ENCODE results near the gene CCNQ.

Gene CCNQ

DNA sequence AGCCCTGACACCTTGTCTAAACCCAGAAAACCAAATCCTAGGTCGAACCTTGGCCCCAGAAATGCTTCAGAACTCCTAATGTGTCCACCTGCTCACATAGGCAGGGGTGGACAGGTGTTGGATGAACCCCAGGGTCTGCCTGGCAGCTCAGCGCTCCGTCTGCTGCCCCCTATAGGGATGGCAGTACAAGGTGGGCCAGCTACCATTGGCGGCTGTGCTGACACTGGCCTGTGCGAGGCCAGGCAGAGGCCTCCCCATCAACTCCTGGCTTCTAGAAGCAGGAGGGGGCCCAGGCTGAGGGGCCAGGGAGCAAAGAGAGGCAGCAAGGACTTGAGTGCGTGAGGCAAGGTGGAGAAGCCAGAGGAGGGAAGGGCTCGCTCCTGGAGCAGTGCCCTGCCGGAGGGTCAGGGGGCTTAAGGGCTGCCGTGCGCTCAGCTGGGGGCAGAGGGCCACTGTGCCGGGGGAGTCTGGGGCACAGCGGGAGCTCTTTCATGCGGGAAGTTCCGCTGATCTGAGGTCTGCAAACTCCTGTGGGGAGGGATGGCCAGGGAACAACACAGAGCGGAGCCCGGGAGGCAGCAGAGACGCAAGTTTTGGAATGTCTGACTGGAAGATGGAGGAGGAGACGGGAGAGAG, 20.6 kb downstream of the CCNQ start:
- H3K4me3 ChIP-seq (ENCODE audit: low read length): no peak overlapping the region
- TF ChIP-seq, protein P1, sequence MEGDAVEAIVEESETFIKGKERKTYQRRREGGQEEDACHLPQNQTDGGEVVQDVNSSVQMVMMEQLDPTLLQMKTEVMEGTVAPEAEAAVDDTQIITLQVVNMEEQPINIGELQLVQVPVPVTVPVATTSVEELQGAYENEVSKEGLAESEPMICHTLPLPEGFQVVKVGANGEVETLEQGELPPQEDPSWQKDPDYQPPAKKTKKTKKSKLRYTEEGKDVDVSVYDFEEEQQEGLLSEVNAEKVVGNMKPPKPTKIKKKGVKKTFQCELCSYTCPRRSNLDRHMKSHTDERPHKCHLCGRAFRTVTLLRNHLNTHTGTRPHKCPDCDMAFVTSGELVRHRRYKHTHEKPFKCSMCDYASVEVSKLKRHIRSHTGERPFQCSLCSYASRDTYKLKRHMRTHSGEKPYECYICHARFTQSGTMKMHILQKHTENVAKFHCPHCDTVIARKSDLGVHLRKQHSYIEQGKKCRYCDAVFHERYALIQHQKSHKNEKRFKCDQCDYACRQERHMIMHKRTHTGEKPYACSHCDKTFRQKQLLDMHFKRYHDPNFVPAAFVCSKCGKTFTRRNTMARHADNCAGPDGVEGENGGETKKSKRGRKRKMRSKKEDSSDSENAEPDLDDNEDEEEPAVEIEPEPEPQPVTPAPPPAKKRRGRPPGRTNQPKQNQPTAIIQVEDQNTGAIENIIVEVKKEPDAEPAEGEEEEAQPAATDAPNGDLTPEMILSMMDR (IDR thresholded peaks at IDR 0.05; ENCODE audit: insufficient read depth, low read depth, low read length, missing control alignments): no peak
- DNase-seq (ENCODE audit: low read depth): no peak

DNA sequence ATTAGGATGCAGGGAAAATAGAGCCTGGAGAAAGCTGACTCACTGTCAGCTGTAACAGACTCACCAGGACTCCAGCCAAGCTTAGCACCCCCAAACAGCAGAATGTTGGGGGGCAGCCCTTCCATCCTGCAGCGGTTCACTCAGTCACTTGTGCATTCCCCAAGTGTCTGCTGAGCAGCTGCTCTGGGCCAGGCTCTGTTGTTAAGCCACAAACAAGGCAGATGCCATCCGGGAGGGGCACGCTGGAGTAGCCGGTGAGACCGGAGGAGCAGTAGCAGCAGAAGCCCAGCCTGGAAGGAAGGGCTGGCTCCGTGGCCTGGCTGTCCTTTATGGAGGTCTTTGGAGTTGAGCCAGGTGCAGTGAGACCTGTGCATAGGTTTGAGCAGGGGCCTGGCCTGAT, 22.0 kb downstream of the CCNQ start:
- no peak for DNase-seq (ENCODE audit: low read depth)
- TF ChIP-seq, protein P1 (IDR thresholded peaks at IDR 0.05; ENCODE audit: insufficient read depth, low read depth, low read length, missing control alignments): no peak
- no peak overlapping the region for H3K4me3 ChIP-seq (ENCODE audit: low read length)

DNA sequence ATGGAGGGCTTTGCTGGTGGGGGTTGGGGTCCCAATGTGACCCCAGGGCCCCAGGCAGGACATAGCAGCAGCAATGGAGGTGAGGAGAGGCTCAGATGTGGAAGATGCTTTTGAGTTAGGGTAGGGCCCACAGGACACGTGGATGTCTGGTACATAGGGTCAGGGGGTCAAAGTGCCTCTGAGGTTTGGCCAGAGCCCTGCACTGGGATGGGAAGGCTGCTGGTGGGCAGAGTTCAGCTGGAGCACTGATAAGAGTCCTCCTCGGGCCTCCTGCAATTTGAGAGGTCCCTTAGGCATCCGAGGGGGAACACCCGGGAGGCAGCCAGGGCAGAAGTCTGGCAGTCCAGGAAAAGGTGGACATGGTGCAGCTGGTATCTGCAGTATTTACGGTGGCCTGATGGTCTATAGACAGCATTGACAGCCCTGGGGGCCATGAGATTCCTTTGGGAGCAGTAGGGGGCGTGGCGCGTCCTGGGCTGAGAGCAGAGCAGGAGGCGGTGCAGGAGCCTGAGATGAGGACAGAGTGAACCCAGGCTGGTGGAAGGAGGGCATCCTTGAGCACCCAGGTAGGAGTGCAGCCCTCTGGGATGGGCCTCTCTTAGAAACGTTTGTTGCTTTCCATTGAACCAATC, 22.6 kb downstream of the CCNQ start:
- TF ChIP-seq, protein P1 (IDR thresholded peaks at IDR 0.05; ENCODE audit: insufficient read depth, low read depth, low read length, missing control alignments): no peak
- no peak for DNase-seq (ENCODE audit: low read depth)
- H3K4me3 ChIP-seq (ENCODE audit: low read length): no peak overlapping the region

DNA sequence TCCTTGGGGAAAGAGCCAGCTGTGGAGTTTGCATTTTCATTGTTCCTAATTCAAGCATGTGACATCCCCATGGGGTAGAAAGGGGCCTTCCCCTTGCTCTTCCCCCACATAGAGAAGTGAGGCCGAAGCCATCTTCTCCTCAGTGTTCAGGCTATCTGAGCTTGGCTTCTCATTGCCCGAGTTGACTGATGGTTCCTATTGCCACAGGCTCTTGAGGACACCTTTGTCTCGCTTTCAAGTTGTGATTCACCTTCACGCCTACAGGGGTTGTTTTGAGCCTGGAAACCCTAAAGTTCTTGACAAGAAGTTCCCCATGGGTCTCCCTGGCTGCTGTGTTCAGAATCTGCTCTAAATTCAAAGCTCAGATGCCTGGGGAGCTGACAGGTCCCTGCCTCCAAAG, 25.0 kb downstream of the CCNQ start:
- no peak overlapping the region for H3K4me3 ChIP-seq (ENCODE audit: low read length)
- TF ChIP-seq, protein P1 (IDR thresholded peaks at IDR 0.05; ENCODE audit: insufficient read depth, low read depth, low read length, missing control alignments): no peak
- DNase-seq (ENCODE audit: low read depth): peak; percentile 2

DNA sequence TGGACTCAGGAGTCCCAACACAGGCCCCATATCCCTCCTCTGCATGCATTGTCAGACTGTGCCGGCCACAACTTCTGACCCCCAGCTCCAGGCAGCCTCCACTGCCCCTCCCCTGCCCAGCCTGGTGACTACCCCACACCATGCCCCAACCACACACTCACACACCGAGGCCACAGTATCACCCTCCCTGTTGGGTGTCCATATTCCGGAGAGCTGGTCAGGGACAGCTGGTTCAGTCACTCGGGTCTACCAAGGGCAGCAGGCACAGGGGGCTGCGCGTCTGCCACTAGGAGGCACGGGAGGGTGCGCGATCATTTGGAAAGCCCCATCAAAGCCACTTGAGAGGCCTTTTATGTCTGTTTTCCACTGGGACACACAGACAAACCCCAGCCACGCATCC, 26.3 kb downstream of the CCNQ start:
- no peak for DNase-seq (ENCODE audit: low read depth)
- TF ChIP-seq, protein P1 (IDR thresholded peaks at IDR 0.05; ENCODE audit: insufficient read depth, low read depth, low read length, missing control alignments): no peak
- no peak overlapping the region for H3K4me3 ChIP-seq (ENCODE audit: low read length)

DNA sequence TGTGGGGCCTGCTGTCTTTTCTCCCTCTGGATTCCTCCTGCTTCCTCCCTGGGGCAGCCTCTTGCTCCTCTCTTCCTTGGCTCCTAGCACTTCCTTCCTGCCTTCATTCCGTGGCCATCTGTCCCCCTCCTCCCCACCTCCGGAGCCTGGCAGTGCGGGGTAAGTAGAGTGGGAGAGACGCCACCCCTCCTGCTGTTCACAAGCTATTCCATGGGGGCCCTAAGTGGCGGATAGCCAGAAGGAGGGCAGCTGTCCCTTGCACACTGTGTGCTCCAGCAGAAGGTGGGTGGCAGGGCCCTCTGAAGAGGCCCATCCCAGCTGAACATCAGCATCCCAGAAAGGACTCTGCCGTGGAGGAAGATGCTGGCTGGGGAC, 27.4 kb downstream of the CCNQ start:
- no peak overlapping the region for H3K4me3 ChIP-seq (ENCODE audit: low read length)
- no peak for DNase-seq (ENCODE audit: low read depth)
- TF ChIP-seq, protein P1 (IDR thresholded peaks at IDR 0.05; ENCODE audit: insufficient read depth, low read depth, low read length, missing control alignments): no peak

DNA sequence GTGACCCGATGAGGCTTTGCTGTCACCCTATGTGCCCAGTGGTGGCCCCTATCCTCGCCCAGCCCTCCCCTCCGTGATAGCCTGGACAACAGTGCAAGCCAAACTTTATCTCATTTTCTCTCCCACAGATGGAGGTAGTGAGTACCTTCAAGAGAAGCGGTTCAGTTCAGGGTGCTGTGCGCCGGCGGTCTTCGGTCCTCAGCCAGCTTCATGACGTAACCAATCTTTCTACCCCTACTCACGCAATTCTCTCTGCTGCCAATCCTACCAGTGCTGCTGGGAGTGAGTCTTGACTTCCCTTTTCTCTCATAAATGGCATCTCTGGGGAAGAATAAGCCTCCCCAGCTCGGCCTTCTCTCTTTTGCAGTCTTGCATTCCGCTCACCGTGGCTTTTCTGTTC, 29.5 kb downstream of the CCNQ start:
- TF ChIP-seq, protein P1 (IDR thresholded peaks at IDR 0.05; ENCODE audit: insufficient read depth, low read depth, low read length, missing control alignments): no peak
- no peak overlapping the region for H3K4me3 ChIP-seq (ENCODE audit: low read length)
- no peak for DNase-seq (ENCODE audit: low read depth)
